ENCODE data around the gene CAMK2G.

The CAMK2G gene

DNA sequence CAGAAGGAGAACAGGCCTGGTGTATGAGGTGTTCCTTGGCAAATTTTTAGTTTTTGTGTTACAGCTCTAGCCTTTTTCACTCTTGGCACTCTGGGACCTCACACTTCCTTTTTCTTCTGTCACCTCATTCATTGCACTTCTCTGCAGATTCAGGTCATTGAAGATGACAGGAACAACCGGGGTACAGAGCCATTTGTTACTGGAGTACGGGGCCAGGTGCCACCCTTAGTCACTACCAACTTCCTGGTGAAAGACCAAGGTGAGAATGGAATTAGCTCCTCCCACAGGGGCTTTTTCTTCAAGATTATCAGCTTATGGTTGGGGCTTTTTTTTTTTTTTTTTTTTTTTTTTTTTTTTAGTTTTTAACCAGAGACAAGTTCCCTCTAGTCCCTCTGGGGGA, 111.0 kb downstream of the CAMK2G start:
- peak; percentile 61 for DNase-seq

- DNase-seq = no peak
Measured at GRCh38 chr10:73762915-73763314, 111.4 kb downstream of the CAMK2G start.

Data from CD4-positive, alpha-beta T cell treated with Interleukin-4 for 4 hours (primary cell).